Neural progenitor cell (in vitro differentiated cells): Measurements from ENCODE around the gene RSPO3.

Experiments used
- CTCF ChIP-seq: fragments of 200-600 bp; sonication (generic); IDR thresholded peaks from 2 replicates; pipeline ENCODE4 v1.5.1; 2017; ENCODE audit warnings: antibody characterized with exemption, mild to moderate bottlenecking
- EZH2 ChIP-seq: fragments of 200-600 bp; sonication (generic); IDR thresholded peaks from 2 replicates; pipeline ENCODE4 v1.6.1; 2017; ENCODE audit warnings: antibody characterized with exemption, mild to moderate bottlenecking, moderate library complexity
- EZH2phosphoT487 ChIP-seq: fragments of 200-600 bp; sonication (generic); IDR thresholded peaks from 2 replicates; pipeline ENCODE4 v1.6.1; 2017; ENCODE audit warnings: antibody characterized with exemption

GRCh38 chr6:127118298-127119101 is at the start of gene RSPO3:
- no peak for TF ChIP-seq EZH2
- no peak for TF ChIP-seq CTCF
- no peak for TF ChIP-seq EZH2phosphoT487
